ENCODE results near the gene KDM2A.

The KDM2A gene

GRCh38 chr11:67118801-67119584 is at the start of gene KDM2A:
Gene KDM2A, plus strand, starts transcription at chr11:67119263. Its CDS starts 2,054 bp downstream, at chr11:67121317.
- peak; percentile 96 for DNase-seq (ENCODE audit: low read depth)
- peak; percentile 10 for TF ChIP-seq CTCF (IDR thresholded peaks at IDR 0.05; ENCODE audit: low read depth, low read length, missing control alignments)
- peak within 1 kb of the TSS; percentile 80 for H3K4me3 ChIP-seq (ENCODE audit: low read depth, low read length)

GRCh38 chr11:67071420-67072284 is 47.4 kb upstream of the KDM2A start:
- TF ChIP-seq CTCF (IDR thresholded peaks at IDR 0.05; ENCODE audit: low read depth, low read length, missing control alignments), result peak; percentile 87
- no peak for DNase-seq (ENCODE audit: low read depth)
- H3K4me3 ChIP-seq (ENCODE audit: low read depth, low read length), result no peak overlapping the region

- no peak overlapping the region for H3K4me3 ChIP-seq (ENCODE audit: low read depth, low read length)
- TF ChIP-seq CTCF (IDR thresholded peaks at IDR 0.05; ENCODE audit: low read depth, low read length, missing control alignments), result no peak
- no peak for DNase-seq (ENCODE audit: low read depth)
Observed at GRCh38 chr11:67072295-67072694, 46.8 kb upstream of the KDM2A start.

GRCh38 chr11:67073908-67074307 is 45.2 kb upstream of the KDM2A start:
- no peak overlapping the region for H3K4me3 ChIP-seq (ENCODE audit: low read depth, low read length)
- DNase-seq (ENCODE audit: low read depth), result no peak
- no peak for TF ChIP-seq CTCF (IDR thresholded peaks at IDR 0.05; ENCODE audit: low read depth, low read length, missing control alignments)

GRCh38 chr11:67076202-67076601 is 42.9 kb upstream of the KDM2A start:
- H3K4me3 ChIP-seq (ENCODE audit: low read depth, low read length), result no peak overlapping the region
- no peak for TF ChIP-seq CTCF (IDR thresholded peaks at IDR 0.05; ENCODE audit: low read depth, low read length, missing control alignments)
- no peak for DNase-seq (ENCODE audit: low read depth)

GRCh38 chr11:67079065-67079705 is 39.9 kb upstream of the KDM2A start:
- no peak for DNase-seq (ENCODE audit: low read depth)
- TF ChIP-seq CTCF (IDR thresholded peaks at IDR 0.05; ENCODE audit: low read depth, low read length, missing control alignments), result no peak
- H3K4me3 ChIP-seq (ENCODE audit: low read depth, low read length), result no peak overlapping the region

Measured in GM12864 (cell line).